Measurements from ENCODE around the gene KCNS1.

DNA sequence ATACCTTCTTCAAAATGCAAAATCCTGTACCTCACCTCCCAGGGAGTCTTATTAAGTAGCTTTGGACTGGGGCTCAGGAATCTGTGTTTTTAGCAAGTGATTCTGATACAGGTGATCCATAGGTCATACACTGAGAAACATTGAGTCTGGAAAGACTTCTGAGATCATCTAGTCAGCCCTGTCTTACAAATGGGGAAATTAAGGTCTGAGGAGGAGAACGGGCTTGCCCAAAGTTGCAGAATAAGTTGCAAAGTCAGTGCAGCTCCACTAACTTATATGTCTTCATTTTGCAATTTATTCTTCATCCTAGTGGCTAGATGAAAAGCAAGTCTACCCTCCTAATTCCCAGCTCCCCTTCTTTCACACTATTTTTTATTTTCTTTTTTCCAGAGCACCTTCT is 28.9 kb downstream of the KCNS1 start:
- TF ChIP-seq, protein P1, sequence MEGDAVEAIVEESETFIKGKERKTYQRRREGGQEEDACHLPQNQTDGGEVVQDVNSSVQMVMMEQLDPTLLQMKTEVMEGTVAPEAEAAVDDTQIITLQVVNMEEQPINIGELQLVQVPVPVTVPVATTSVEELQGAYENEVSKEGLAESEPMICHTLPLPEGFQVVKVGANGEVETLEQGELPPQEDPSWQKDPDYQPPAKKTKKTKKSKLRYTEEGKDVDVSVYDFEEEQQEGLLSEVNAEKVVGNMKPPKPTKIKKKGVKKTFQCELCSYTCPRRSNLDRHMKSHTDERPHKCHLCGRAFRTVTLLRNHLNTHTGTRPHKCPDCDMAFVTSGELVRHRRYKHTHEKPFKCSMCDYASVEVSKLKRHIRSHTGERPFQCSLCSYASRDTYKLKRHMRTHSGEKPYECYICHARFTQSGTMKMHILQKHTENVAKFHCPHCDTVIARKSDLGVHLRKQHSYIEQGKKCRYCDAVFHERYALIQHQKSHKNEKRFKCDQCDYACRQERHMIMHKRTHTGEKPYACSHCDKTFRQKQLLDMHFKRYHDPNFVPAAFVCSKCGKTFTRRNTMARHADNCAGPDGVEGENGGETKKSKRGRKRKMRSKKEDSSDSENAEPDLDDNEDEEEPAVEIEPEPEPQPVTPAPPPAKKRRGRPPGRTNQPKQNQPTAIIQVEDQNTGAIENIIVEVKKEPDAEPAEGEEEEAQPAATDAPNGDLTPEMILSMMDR (IDR thresholded peaks at IDR 0.05), result no peak
- no peak for TF ChIP-seq POLR2A (IDR thresholded peaks at IDR 0.05)

All from heart left ventricle (tissue), 13 donors.